Measurements from ENCODE around the gene TSPAN14. TPM values are rescaled to one million over a fixed set of nuclear protein-coding genes. Genes with fewer than 3 reads are reported as not detected.

The TSPAN14 gene
- total RNA-seq, 3 donors from 2014 or later, result 75.5 to 96.5 (median 81.0) TPM

DNA sequence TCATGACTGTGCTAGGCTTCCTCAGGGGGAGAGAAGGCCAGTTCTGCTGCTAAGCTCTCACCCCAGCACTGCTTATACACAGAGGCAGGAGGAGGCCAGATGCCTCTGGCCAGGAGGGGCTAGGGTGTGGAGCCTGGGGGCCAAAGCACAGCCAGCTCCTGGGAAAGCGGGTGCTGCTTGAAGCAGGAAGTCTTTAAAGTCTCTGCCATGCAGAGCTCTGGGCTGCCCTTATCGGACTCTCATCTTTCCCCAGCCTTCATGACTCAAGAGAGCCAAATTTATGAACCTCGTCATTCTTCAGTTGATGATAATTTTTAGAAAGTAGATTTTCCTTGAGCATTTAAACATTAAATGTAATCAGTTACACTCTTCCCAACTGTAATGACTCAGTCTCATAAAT lies 11.2 kb upstream of the TSPAN14 start:
- TF ChIP-seq, protein P1, sequence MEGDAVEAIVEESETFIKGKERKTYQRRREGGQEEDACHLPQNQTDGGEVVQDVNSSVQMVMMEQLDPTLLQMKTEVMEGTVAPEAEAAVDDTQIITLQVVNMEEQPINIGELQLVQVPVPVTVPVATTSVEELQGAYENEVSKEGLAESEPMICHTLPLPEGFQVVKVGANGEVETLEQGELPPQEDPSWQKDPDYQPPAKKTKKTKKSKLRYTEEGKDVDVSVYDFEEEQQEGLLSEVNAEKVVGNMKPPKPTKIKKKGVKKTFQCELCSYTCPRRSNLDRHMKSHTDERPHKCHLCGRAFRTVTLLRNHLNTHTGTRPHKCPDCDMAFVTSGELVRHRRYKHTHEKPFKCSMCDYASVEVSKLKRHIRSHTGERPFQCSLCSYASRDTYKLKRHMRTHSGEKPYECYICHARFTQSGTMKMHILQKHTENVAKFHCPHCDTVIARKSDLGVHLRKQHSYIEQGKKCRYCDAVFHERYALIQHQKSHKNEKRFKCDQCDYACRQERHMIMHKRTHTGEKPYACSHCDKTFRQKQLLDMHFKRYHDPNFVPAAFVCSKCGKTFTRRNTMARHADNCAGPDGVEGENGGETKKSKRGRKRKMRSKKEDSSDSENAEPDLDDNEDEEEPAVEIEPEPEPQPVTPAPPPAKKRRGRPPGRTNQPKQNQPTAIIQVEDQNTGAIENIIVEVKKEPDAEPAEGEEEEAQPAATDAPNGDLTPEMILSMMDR (IDR thresholded peaks at IDR 0.05), result no peak
- DNase-seq (no peak), ATAC-seq (peak; percentile 59)
- Histone ChIP-seq H3K4me1 (ENCODE audit: low read depth) (no peaks in the 10 kb centered on the region), H3K4me3 (no peak overlapping the region), H3K9me3 (no peaks in the 10 kb centered on the region), H3K36me3 (ENCODE audit: low read depth) (no peaks in the 10 kb centered on the region)
- intact Hi-C loops (cut with DNase I, micrococcal nuclease), result no loop called here

DNA sequence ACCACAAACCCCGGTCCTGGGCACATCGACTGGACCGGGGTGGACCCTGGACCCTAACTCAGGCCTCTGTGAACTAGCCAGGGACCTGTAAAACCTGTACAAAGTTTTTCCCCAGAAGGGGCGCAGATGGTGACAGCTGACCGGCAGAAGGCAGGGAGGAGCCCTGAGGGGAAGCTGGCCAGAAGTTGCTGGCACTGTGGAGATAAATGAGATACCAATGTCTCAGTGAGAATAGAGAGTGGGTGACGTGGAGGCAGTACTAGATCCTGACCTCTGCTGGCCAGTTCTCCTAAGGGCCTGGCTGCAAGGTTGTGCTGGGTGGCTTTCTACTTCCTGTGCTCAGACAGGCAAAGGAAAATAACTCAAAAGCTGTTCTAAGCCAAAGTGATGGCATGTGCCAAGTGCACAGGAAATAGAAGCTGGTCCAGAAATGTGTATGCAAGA lies 10.6 kb upstream of the TSPAN14 start:
- TF ChIP-seq, protein P1 (IDR thresholded peaks at IDR 0.05), result peak; percentile 12
- ATAC-seq, result peak; percentile 77
- Histone ChIP-seq H3K4me1 (ENCODE audit: low read depth) (no peaks in the 10 kb centered on the region), H3K9me3 (no peaks in the 10 kb centered on the region), H3K4me3 (no peak overlapping the region), H3K36me3 (ENCODE audit: low read depth) (no peaks in the 10 kb centered on the region)
- intact Hi-C loops (cut with DNase I, micrococcal nuclease), result no loop called here
- peak in 1 of 3 donors; percentile 67 for DNase-seq

DNA sequence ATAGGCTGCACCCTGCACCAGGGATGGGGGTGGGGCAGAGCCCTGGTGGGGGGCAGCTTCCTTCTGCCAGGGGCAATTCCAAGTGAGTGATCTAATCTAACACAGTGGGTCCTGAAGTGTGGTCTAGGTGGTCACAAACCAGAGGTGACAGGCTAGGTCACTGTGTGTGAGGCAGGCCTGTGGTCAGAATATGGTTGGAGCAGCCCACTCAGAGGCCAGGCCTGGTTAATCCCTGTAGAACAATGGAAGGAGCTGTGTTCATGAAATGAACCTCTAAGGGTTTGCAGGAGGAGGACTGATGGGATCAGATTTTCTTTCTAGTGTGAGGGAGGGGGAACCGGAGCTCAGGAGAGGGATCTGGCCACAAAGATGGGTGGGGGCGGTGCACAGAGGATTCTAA lies 10.0 kb upstream of the TSPAN14 start:
- Histone ChIP-seq H3K4me1 (ENCODE audit: low read depth) (no peaks in the 10 kb centered on the region), H3K4me3 (no peak overlapping the region), H3K9me3 (no peaks in the 10 kb centered on the region), H3K36me3 (ENCODE audit: low read depth) (no peaks in the 10 kb centered on the region)
- intact Hi-C loops (cut with DNase I, micrococcal nuclease), result loop anchor here in 1 of 2 donors (2.0 kb wide), 1 partner anchor 61 kb away; no protein-coding TSS in a partner anchor
- no peak for ATAC-seq
- TF ChIP-seq, protein P1 (IDR thresholded peaks at IDR 0.05), result no peak
- no peak for DNase-seq

DNA sequence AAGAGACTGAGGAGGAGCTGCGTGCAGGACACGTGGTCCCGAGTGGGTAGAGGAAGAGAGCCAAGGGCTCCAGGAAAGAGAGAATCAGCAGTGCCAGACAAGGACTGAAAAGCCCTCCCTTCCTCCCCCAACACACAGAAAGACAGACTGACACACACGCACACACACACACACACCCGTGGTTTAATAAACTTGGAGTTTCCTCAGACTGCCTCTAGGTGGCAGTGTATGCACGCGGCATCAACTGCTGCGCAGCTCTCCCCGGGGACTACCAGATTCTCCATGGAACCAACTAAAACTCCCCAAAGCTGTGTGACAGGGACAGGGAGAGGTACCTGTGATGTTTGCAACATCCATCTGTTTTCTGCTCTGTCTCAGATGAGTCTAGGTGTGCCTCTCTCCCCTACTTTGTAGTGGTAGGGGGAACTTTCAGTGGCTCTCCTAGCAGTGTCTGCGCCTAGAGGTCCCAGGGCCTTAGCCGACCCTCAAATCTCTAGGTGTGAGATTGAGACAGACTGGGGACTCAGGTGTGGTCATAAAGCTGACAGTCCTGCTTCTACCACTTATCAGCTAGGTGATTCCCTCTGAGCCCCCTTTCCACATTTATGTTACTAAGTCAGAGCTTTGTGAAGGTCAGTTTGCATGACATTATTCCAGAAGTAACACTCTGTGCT lies 9.3 kb upstream of the TSPAN14 start:
- Histone ChIP-seq H3K4me3 (no peak overlapping the region), H3K9me3 (no peaks in the 10 kb centered on the region), H3K4me1 (ENCODE audit: low read depth) (no peaks in the 10 kb centered on the region), H3K36me3 (ENCODE audit: low read depth) (no peaks in the 10 kb centered on the region)
- ATAC-seq, result peak; percentile 94
- peak in 2 of 3 donors; percentile 68 to 86 for DNase-seq
- TF ChIP-seq, protein P1 (IDR thresholded peaks at IDR 0.05), result peak; percentile 46
- intact Hi-C loops (cut with DNase I, micrococcal nuclease), result loop anchor here (2.0 to 5.0 kb wide), 2 partner anchors 60 to 63 kb away; no protein-coding TSS in a partner anchor

DNA sequence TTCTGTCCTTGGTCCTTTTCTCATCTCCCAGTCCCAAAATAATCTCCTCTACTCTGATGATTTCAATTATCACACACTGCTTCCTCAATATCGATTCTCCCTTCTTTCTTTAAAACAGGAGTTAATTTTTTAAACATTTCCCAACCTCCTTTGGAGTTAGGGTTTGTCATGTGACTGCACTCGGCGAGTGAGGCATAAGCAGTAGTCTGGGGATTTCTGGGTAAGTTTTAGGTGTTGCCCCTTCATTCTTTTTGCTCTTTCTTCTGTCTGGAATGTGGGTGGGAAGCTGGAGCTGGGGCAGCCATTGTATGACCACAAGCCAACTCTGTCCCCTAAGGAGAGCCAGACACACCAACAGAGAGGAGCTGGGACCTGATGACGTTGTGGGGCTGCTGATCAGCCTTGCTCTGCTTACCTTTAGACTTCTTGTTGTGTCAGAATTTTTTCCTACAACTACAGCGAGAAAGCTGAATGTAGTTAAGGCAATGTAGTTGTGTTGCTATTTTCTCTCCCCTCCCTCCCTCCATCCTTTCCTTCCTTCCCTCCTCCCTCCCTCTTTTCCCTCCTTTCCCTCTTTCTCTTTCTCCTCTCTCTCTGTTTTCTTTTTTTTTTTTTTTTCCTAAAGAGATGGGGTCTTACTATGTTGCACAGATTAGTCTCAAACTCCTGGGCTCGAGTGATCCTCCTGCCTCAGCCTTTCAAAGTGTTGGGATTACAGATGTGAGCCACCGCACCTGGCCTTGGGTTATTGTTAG lies 6.5 kb upstream of the TSPAN14 start:
- TF ChIP-seq, protein P1 (IDR thresholded peaks at IDR 0.05), result no peak
- Histone ChIP-seq H3K4me1 (ENCODE audit: low read depth) (no peaks in the 10 kb centered on the region), H3K36me3 (ENCODE audit: low read depth) (no peaks in the 10 kb centered on the region), H3K4me3 (no peak overlapping the region), H3K9me3 (no peaks in the 10 kb centered on the region)
- intact Hi-C loops (cut with DNase I, micrococcal nuclease), result loop anchor here in 1 of 2 donors (5.0 kb wide), 1 partner anchor 60 kb away; no protein-coding TSS in a partner anchor
- ATAC-seq (no peak), DNase-seq (no peak)
